ENCODE measurements around the gene MATN3. TPM values are rescaled to one million over a fixed set of nuclear protein-coding genes. Genes with fewer than 3 reads are reported as not detected.

The MATN3 gene
- polyA plus RNA-seq, 1 donor (not counting 4 experiments of a cell fraction or from before 2014, with no cell fraction given) = 1.4 TPM

DNA sequence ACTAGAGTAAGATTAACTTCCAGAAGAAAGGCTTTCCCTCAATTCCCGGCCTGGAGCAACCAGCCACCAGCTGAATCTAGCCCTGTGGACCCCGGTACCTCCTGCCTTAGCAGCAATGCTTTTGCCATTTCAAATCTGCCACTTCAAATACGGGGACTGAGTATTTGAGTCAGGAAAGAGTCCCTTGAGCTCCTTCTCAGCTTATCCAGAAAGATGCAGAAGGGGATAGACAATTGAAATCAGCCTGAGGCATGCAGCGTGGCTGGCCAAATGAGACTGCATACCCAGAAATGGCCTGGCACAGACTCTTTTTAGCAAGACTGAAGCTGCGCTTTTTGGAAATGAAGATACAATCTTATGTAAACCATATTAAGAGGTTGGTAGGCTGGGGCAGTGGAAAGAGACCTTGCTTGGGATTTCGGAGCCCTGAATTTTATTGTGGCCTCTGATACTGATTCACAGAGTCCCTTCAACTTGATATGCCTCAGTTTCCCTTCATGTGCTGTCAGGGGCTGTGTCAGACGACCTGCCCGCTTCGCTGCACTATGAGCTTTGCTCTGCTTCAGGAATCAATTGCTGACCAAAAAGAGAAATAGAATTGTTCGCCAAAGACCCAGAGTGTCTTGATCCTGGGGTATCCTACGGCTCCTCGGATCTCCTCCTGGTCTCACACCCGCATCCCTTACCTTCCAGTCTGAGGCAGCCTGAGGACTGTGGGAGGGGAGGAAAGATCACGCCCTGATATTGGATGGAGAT is 1.0 kb downstream of the MATN3 start:
- Histone ChIP-seq H3K36me3 (ENCODE audit: control insufficient read depth in 2 of 2, extremely low read depth in 1 of 2, insufficient read depth in 2 of 2, low read length in 2 of 2) (no peaks in the 10 kb centered on the region), H4K20me1 (ENCODE audit: control insufficient read depth, extremely low read depth, insufficient read depth, low read length) (no peaks in the 10 kb centered on the region), H2AFZ (ENCODE audit: control insufficient read depth, low read length) (no peak overlapping the region), H3K27ac (ENCODE audit: control insufficient read depth, insufficient read depth, low read length) (no peak overlapping the region), H3K9me1 (ENCODE audit: control insufficient read depth, extremely low read depth, insufficient read depth, low read length) (no peaks in the 10 kb centered on the region), H3K4me1 (ENCODE audit: control insufficient read depth, extremely low read depth, insufficient read depth, low read length) (peaks cover 5% of the 10 kb centered on the region), H3K4me2 (ENCODE audit: control insufficient read depth, extremely low read depth, insufficient read depth, low read depth, low read length) (peak overlapping the region; percentile 70), H3K27me3 (ENCODE audit: control insufficient read depth, extremely low read depth, insufficient read depth, low read length) (peaks cover 9% of the 10 kb centered on the region), H3K4me3 (ENCODE audit: control insufficient read depth in 2 of 3, extremely low read depth in 1 of 3, insufficient read depth in 2 of 3, low read depth in 1 of 3, low read length in 3 of 3) (peak overlapping the region in 1 of 3 experiments; percentile 40), H3K9ac (ENCODE audit: control insufficient read depth, extremely low read depth, insufficient read depth, low read length) (no peak overlapping the region), H3K9me3 (ENCODE audit: control insufficient read depth, low read depth, low read length) (no peaks in the 10 kb centered on the region), H3K79me2 (ENCODE audit: control insufficient read depth, insufficient read depth, low read length) (no peaks in the 10 kb centered on the region)
- TF ChIP-seq, protein P1, sequence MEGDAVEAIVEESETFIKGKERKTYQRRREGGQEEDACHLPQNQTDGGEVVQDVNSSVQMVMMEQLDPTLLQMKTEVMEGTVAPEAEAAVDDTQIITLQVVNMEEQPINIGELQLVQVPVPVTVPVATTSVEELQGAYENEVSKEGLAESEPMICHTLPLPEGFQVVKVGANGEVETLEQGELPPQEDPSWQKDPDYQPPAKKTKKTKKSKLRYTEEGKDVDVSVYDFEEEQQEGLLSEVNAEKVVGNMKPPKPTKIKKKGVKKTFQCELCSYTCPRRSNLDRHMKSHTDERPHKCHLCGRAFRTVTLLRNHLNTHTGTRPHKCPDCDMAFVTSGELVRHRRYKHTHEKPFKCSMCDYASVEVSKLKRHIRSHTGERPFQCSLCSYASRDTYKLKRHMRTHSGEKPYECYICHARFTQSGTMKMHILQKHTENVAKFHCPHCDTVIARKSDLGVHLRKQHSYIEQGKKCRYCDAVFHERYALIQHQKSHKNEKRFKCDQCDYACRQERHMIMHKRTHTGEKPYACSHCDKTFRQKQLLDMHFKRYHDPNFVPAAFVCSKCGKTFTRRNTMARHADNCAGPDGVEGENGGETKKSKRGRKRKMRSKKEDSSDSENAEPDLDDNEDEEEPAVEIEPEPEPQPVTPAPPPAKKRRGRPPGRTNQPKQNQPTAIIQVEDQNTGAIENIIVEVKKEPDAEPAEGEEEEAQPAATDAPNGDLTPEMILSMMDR (optimal IDR thresholded peaks at IDR 0.05 in 1 of 3, IDR thresholded peaks at IDR 0.05 in 1 of 3, conservative IDR thresholded peaks at IDR 0.05 in 1 of 3; ENCODE audit: extremely low read depth in 1 of 3, insufficient read depth in 2 of 3, low read length in 3 of 3) = no peak
- TF ChIP-seq EZH2 (IDR thresholded peaks at IDR 0.05; ENCODE audit: low read length) = no peak
- DNase-seq (ENCODE audit: low read depth, low spot score) = no peak
- no peak for FAIRE-seq
- dilution Hi-C loops (cut with MboI; ENCODE audit: extremely low pct_ligation_motif_present, low sequenced_read_pairs) = no loop called here

DNA sequence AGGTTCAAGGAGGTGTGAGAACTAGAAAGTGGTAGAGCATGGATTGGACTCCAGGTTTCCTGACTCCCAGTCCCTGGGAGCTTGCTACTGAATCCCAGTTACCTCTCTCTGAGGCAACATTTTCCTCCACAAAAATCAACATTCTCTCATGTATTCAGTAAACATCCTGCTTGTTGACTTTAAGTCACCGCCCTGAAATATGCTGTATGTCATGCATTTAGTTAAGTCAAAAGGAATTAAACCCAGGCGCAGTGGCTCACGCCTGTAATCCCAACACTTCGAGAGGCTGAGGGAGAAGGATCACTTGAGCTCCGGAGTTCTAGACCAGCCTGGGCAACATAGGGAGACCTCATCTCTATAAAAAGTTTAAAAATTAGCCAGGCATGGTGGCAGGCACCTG is 3.8 kb downstream of the MATN3 start:
- no peaks in the 10 kb centered on the region for H3K79me2 ChIP-seq (ENCODE audit: control insufficient read depth, insufficient read depth, low read length)
- dilution Hi-C loops (cut with MboI; ENCODE audit: extremely low pct_ligation_motif_present, low sequenced_read_pairs) = no loop called here
- no peaks in the 10 kb centered on the region for H4K20me1 ChIP-seq (ENCODE audit: control insufficient read depth, extremely low read depth, insufficient read depth, low read length)
- no peaks in the 10 kb centered on the region for H3K9me3 ChIP-seq (ENCODE audit: control insufficient read depth, low read depth, low read length)
- H3K4me1 ChIP-seq (ENCODE audit: control insufficient read depth, extremely low read depth, insufficient read depth, low read length) = peaks cover 3% of the 10 kb centered on the region
- no peak overlapping the region for H2AFZ ChIP-seq (ENCODE audit: control insufficient read depth, low read length)
- TF ChIP-seq EZH2 (IDR thresholded peaks at IDR 0.05; ENCODE audit: low read length) = no peak
- TF ChIP-seq, protein P1 (optimal IDR thresholded peaks at IDR 0.05 in 1 of 3, IDR thresholded peaks at IDR 0.05 in 1 of 3, conservative IDR thresholded peaks at IDR 0.05 in 1 of 3; ENCODE audit: extremely low read depth in 1 of 3, insufficient read depth in 2 of 3, low read length in 3 of 3) = no peak
- no peaks in the 10 kb centered on the region for H3K36me3 ChIP-seq (ENCODE audit: control insufficient read depth in 2 of 2, extremely low read depth in 1 of 2, insufficient read depth in 2 of 2, low read length in 2 of 2)
- no peak overlapping the region for H3K4me2 ChIP-seq (ENCODE audit: control insufficient read depth, extremely low read depth, insufficient read depth, low read depth, low read length)
- H3K9me1 ChIP-seq (ENCODE audit: control insufficient read depth, extremely low read depth, insufficient read depth, low read length) = no peaks in the 10 kb centered on the region
- H3K27ac ChIP-seq (ENCODE audit: control insufficient read depth, insufficient read depth, low read length) = no peak overlapping the region
- H3K27me3 ChIP-seq (ENCODE audit: control insufficient read depth, extremely low read depth, insufficient read depth, low read length) = peaks cover 9% of the 10 kb centered on the region
- no peak overlapping the region for H3K4me3 ChIP-seq (ENCODE audit: control insufficient read depth in 2 of 3, extremely low read depth in 1 of 3, insufficient read depth in 2 of 3, low read depth in 1 of 3, low read length in 3 of 3)
- no peak for DNase-seq (ENCODE audit: low read depth, low spot score)
- H3K9ac ChIP-seq (ENCODE audit: control insufficient read depth, extremely low read depth, insufficient read depth, low read length) = no peak overlapping the region
- FAIRE-seq = no peak

All from keratinocyte (primary cell).